SKM-1 (cell line): ENCODE data around the gene TGFB2.

Experiments
- DNase-seq: peaks from one replicate; lab custom pipeline; 2025; ENCODE audit not compliant: unreplicated experiment; lab: John Stamatoyannopoulos, UW

Gene TGFB2

GRCh38 chr1:218357893-218358232 is 12.7 kb downstream of the TGFB2 start:
- no peak for DNase-seq

GRCh38 chr1:218361298-218362065 is 16.3 kb downstream of the TGFB2 start:
- DNase-seq = no peak

- no peak for DNase-seq
Measured at GRCh38 chr1:218362418-218363076, 17.4 kb downstream of the TGFB2 start.

- DNase-seq = no peak
Measured at GRCh38 chr1:218363141-218363540, 18.0 kb downstream of the TGFB2 start.

- DNase-seq = no peak
Measured at GRCh38 chr1:218364028-218364710, 19.0 kb downstream of the TGFB2 start.

GRCh38 chr1:218365226-218365999 is 20.3 kb downstream of the TGFB2 start:
- no peak for DNase-seq

- no peak for DNase-seq
Measured at GRCh38 chr1:218366322-218367052, 21.4 kb downstream of the TGFB2 start.

GRCh38 chr1:218367118-218367517 is 22.0 kb downstream of the TGFB2 start:
- DNase-seq = no peak

- no peak for DNase-seq
Measured at GRCh38 chr1:218368686-218369085, 23.6 kb downstream of the TGFB2 start.

- no peak for DNase-seq
Measured at GRCh38 chr1:218369688-218370511, 24.8 kb downstream of the TGFB2 start.

- no peak for DNase-seq
Measured at GRCh38 chr1:218371927-218372672, 27.0 kb downstream of the TGFB2 start.

GRCh38 chr1:218374401-218375353 is 29.5 kb downstream of the TGFB2 start:
- no peak for DNase-seq

GRCh38 chr1:218376722-218377121 is 31.6 kb downstream of the TGFB2 start:
- no peak for DNase-seq

GRCh38 chr1:218377143-218377660 is 32.1 kb downstream of the TGFB2 start:
- DNase-seq = no peak

GRCh38 chr1:218380125-218380977 is 35.2 kb downstream of the TGFB2 start:
- DNase-seq = no peak

- no peak for DNase-seq
Measured at GRCh38 chr1:218382261-218382660, 37.1 kb downstream of the TGFB2 start.

GRCh38 chr1:218383051-218383450 is 37.9 kb downstream of the TGFB2 start:
- DNase-seq = no peak
